NCI-H526 (cell line): ENCODE results near the gene HSD17B8.

ENCODE experiments used
- DNase-seq, 2 experiments: peaks; one replicate each; lab custom pipeline; 2025; lab: John Stamatoyannopoulos, UW

Gene HSD17B8

DNA sequence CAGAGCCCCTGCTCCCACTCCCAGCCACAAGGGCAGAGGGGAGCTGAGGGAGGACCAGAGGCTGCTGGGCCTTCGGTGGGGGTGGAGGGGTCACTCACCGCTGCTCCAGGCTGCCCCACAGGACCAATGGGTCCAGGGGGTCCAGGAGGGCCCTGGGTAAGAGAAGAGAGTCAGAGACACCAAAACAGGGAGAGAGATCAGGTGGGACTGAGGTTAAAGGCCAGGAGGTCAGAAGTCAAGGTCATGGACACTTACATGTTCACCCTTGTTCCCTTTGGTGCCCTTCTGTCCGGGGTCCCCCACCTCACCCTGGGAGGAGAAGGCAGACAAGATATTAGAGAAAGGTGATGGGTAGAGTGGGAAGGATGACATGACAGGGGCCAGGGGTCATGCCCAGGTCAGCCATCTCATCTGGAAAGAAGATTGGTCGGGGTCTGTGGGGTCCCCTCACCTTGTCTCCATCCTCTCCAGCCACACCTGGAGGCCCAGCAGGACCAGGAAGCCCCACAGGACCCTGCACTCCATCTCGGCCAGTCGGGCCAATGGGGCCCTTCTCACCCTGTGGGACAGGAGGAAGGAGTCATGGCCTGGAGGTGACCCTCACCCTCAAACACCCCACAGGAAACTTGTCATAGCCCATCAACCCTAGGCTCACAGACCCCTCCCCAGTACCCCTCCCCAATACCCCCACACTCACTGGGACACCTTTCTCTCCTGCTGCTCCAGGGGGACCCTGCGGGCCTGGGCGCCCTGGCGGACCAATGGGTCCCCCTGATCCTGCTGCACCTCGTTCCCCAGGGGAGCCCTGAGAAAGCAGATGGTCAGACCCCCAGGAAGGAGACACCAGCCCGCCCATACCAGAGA is 33.2 kb upstream of the HSD17B8 start:
- no peak for DNase-seq

DNA sequence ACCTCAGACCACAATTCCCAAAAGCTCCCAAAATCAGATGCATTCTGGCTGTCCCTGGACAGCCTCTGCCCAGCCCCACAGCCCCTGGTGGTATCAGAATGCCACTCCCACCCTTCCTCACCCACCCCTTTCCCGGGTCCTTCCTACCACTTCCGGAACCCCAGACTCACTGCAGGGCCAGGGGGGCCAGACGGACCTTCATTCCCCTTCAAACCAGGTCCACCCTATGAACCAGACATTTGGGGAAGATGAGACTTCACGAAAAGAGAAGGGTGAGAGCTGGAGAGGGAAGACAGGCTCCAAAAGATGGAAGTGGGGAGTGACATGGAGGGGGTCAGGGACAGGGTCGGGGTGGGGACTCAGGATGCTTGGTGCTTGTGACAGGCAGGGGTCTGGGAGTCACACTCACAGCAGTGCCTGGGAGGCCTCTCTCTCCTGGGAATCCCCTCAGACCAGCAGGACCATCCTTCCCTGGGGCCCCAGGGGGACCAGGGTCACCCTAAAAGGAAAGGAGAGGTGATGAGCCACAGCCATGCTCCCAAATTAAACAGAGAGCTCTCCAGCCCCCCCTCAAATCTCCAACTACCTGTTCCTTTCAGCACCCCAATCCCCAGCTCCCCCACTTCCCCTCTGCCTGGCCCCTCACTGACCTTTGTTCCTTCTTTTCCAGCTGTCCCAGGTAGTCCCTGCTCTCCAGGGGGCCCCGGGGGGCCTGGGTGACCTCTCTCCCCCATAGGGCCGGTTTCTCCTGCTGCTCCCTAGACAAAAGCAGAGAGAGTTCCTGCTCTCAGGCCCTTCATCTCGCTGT is 32.4 kb upstream of the HSD17B8 start:
- DNase-seq = no peak

DNA sequence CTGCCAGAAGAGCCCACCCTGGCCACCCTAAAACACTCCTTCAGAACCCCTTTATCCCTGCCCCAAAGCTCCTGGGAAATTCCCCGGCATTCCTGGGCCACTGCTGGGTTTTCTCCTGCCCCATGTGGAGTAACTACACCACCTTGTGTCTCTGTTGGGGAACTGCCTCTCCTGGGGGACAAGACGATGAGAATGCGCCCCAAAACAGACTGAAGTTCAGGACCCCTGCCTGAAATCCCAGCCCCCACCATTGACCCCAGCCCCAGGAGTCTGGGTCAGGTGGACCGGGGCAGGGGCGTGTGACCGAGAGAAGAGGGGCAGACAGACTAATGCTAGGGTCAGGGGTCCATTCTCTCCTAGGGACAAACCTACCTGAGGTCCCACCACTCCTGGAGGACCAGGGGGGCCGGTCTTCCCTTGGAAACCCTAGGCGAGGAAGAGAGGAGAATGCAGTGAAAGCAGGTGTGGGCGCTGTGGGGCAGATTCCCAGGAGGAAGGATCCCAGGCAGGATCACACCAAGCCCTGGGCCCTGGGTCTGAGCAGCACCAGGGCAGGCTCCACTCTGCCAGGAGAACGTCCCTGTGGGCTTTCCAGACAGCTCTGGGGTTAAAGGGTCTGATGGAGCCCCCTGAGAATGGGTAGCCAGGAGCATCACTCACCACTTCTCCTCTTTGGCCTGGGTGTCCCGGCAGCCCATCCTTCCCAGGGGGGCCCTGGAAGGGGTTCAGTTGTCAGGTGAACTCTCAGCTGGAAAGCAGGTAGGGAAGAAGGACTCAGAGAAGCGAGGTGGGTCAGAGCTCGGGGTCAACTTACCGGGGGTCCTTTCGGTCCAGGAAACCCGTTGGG is 31.5 kb upstream of the HSD17B8 start:
- DNase-seq = peak in 1 of 2 experiments; percentile 50

DNA sequence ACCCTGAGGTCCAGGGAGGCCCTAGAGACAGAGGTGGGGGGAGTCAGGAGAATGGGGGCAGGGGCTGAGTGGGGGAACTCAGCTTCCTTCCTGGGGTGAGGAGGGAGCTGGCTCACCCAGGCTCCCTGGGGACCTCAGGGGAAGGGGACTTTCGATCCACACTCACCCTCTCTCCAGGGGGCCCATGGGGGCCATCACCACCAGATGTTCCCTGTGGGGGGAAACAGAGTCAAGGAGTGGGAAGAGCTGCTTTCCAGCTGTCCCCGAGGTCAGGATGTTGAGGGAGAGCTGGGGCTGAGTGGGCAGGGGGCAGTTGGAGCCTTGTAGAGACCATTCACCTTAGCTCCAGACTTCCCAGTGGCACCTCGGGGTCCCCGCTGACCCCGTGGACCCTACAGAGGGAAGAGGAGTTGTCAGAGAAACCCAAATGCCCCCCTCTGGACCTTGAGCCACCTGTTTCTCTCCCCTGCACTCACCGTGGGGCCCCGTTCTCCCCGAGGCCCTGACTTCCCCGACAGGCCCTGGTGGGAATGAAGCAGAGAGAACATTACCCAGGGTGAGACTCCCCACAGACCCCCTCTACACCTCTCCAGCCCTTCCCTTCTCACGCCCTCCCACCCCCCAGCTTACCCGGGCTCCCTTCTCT is 30.8 kb upstream of the HSD17B8 start:
- no peak for DNase-seq

DNA sequence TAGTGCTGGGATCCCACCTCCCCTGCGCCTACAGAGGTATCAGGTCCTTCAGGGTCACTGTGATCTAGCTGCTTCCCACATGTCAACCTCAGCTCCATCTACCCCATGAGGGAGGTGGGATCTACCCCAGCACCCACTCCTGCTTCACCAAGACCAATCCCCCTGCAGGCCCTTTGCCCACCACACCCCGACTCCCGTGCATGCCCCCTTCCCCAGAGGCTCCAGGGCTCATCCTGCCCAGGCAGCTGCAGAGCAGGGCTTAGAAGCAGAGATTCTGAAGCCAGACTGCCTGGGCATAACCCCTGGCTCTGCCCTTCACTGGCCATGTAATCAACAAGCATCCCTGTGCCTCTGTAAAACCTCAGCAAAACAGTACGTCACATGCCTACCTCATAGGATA is 29.7 kb upstream of the HSD17B8 start:
- DNase-seq = no peak

DNA sequence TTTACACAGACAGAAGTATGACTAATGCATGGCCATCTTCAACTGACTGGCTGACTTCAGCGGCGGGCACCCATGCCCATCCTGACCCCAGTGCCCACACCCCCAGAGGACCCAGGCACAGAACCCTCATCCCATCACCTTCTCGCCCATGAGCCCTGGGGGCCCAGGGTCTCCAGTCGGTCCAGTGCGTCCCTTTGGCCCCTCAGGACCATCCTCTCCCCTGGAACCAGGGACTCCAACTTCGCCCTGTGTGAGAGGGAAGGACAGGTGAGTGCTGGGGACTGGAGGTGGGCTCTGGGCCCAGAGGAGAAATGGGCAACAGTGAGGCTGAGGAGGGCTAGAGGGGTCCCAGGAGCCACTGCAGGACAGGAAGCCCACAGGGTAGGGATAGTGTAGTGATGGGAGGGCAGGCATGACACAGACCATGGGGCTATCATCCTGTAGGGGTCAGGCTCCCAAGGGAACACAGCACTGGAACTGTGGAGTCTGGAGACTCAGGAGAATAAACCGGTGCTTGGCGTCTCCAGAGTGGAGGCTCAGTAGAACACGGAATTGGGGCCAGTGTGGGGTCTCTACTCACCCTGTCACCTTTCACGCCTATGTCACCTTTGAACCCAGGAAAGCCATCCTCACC is 28.9 kb upstream of the HSD17B8 start:
- peak in 1 of 2 experiments; percentile 27 for DNase-seq

DNA sequence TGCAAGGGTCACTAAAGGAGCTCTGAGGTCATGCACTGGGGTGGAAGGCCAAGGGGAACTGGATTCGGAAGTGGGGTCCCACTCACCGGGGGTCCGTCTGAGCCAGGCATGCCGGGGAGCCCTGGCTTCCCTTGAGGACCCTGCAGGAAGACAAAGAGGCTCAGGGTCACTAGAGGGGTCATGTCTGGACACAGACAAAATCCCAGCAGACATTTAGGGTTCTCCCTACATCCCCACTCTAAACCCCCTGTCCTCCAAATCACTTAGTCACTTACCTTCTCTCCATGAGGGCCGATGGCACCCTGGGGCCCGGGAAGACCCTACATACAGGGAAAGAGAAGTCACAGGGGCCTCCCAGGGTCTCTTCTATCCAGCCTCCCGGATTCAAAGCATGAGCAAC is 27.5 kb upstream of the HSD17B8 start:
- no peak for DNase-seq

DNA sequence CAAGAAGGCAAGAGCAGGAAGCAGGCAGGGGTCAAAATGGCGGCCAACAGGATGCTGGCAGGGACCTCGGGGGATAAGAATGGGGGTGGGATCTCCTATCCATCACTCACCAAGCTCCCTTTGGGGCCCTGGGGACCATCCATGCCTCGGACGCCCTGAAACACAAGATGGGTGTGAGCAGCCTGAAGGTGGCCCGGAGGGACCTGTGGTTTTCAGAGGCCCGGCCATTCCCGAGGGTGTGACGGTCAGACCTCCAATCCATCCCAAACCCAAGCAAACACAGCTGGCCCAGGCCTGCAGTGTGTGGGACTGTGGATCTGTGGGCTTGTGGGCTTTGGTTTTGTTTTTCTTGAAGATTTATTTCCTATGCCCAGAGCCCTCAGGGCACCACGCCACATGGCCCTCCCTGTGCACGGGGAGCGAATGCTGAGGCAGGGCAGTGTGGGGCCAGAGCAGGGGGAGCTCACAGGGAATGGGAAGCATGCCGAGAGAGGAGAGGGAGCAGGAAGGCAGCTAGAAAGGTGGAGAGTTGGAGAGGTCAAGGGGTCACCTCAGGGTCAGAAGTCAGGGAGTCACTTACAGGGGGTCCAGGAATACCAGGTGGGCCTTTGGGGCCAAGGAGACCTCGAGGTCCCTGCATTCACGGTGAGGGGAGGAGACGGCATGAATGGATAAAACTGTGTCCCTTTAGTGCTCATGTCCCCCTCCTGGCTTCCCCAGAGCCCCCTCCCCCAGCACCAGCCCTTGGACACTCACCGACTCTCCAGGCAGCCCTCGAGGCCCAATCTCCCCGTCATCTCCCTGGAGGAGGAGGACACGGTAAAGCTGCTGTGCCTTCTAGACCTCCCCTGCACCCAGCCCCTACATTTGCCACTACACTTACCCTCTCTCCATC is 26.7 kb upstream of the HSD17B8 start:
- no peak for DNase-seq

DNA sequence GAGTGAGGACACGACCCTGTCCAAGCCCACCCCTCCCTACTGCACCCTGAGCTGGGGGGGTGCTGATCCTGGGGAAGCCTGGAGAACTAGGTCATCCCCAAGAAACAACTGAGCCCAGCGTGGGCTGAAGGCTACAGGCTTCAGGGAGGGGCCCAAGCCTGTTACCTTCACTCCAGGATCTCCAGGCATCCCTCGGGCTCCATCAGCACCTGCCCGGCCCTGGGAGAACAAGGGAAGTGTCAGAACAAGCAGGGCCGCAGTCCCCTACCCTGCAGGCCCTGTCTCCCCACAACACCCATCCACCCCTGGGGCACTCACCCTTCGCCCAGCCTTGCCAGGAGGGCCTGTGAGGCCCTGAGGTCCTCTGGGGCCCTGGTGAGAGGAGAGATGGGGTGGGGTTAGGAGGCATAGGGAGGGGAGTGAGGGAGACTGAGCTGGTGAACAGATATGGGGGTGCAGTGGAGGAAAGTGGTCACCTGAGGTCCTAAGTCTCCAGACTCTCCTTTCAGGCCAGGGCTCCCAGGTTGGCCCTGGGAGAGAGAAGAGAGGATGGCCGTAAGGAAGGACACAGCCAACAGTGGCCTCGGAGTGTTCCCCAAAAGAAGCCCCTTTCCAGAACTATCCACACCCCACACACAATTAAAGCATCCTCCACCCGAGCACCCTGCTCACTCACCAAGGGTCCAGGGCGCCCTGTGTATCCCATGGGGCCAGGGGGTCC is 25.5 kb upstream of the HSD17B8 start:
- DNase-seq = no peak

DNA sequence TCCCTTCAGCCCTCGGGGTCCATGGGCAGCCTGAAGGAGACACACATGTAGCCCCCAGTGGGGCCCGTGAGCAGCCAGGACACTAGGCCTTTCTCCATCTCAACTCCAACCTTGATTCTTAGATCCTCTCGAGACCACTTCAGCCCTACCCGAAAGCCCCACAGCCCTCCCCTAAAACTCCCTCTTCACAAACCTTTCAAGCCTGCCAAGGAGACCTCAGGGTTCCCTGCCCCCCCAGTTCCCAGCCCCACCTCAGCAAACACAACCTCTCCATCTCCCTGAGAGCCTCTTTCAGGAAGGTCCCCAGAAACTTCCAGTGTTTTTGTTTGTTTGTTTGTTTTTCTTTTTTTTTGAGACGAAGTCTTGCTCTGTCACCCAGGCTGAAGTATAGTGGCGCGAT is 23.3 kb upstream of the HSD17B8 start:
- no peak for DNase-seq

DNA sequence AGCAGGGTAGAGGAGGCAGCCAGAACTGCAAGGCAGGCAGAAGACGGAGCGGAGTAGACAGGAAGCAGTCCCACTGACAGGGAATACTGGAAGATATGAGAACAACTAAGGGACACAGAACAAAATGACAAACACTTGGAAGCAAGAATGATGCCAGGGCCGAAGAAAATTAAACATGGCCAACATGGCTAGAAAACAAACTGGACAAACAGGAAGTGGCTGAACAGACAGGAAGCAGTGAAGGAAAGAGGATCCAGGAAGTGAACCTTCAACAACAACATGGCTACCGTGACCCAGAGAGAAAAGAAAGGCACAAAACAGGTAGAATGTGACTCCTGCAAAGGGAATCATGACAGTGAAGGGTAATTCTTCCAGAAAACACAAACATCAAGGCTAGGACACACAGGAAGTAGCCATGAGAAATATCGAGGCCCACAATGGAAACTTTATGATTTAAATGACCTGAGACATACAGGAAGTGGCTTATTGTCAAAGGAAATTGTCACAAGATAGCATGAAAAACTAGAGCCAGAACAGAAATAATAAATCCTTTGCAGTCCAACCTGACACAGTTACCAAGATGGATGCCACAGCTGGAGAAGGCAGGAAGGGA is 21.3 kb upstream of the HSD17B8 start:
- DNase-seq = no peak

DNA sequence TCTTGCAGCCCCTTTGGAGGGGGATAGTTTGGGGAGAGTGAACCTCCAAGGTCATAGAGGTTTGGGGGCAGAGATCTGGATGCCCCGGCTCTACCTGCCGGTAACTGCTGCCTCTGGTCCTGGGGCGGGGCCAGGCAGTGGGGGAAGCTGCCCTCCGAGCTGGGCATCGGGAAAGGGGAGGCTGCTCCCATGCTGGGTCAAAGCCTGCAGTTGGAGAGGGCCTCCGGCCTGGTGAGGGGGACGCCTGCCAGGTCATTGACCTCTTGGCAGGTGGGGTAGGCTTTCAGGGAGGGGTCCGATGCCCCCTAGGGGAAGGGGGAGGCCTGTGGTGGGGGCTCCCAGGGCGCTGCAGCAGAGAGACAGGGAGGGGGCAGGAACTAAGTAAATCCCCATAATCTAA is 19.3 kb upstream of the HSD17B8 start:
- no peak for DNase-seq

DNA sequence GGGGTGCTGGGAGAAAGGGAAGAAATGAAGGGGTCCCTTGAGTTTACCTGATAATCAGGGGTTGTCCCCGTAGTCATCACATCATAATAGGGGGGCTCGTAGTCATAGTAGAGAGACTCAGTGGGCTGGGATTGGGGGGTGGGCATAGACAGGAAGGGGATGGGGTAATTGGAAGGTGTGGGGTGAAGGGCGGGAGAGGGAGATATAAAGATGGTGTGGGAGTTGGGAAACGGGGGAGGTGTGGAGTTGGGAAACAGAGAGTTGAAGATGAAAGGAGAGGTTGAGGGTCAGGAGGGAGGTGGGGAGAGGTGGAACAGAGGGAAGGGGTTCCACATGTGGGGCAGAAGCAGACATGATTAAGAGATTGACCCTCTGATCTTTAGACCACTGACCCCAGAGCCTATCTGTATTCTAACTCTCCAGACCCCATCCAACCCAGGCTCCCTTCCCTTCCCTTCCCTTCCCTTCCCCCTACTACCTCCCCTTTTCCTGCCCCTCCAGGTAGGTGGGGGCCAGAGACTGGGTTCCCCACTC is 18.7 kb upstream of the HSD17B8 start:
- no peak for DNase-seq

DNA sequence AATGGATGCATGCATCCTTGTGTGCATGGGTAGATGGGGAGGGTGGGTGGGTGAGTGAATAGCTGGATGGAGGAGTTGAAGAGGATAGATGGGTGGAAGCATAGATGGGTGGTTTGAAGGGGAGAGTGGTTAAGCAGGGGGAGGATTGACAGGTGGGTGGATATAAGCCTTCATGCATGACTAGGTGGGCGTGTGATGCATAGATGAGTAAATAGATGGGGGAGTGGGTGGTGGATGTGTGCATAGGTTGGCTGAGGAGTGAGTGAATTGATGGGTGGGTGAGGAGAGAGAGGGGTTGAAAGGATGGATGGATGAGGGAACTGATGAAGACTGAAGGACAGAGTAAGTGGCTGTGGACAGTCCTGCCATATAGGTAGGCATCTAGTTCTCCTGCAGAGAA is 16.6 kb upstream of the HSD17B8 start:
- no peak for DNase-seq

DNA sequence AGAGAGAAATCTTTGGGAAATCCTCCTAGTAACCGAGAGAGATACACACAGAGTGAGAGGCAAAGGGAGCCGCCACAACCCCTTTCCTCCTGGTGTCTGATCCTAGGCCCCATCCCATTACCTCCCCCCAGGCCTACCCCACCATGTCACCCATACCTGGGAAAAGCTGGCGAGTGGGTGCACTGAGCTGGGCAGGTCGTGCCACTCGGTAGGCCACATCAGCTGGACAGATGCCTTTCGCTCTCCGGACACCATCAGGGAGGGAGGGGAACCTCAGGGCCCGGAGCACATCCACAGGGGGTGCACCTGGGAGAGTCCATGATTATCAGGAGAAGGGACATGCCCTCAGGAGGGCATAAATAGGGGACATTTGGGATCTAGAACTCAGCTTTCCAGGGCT is 15.3 kb upstream of the HSD17B8 start:
- DNase-seq = no peak

DNA sequence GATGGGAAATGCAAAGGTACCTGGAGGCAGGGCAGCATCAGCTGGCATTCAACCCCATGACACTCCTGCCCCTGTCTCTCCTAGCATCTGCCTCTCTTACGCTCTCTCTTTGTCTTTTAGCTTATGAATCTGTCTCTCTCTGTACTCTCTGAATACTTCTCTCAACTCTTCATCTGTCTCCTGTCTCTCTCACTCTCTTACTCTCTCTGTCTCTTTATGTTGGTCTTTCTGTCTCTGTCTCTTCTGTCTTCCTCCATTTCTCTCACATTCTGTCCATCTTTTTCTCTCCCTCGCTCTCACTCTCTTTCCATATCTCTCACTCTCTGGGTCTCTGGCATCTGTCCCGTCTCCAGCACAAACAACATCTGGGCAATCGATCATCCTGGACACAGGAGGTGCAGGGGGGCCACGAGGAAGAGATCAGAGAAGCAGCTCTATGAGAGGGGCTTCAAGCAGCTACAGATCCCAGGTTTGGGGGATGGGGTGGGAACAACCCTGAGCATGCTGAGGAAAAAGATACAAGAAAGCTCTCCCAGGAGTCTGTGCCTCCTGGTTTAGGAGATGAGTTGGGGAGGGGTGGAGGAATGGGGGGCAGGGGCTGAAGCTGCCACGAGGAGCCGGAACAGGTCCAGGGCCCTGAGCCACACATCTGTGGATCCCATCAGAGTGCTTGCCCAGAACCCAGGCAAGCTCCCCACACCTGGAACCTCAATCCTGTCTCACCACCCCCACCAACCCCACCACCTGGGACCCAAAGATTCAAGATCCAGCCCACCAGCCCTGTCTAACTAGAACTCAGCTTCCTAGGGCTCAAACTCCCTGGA is 14.6 kb upstream of the HSD17B8 start:
- DNase-seq = no peak

DNA sequence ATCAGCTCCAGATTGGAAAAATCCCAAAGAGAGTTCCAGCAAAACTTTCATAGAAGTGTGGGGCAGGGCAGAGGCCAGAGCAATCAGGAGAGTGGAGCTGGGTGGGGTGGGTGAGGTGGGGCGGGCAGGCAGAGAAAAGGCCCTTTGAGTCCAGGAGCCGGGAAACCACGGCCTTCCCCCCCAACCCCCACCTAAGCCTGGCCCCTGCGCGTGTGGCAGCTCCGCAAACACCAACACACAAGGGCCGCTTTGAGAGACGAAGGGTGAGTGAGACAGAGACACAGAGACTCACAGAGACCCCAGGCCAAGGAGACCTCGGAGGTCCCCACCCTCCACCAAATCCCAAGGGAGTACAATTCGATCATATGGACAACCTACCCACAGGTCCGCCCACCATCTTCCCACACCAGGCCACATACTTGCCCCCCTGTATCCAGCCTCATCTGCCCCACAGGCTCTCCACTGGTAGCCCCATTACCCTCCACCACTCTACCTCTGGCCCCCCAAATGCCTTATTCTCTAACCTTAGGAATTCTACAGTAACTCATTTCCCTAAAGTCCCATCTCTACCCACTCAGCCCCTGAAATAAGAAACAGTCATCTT is 13.8 kb upstream of the HSD17B8 start:
- no peak for DNase-seq
